M059J (cell line): Measurements from ENCODE around the gene SOSTDC1. TPM values are rescaled to one million over a fixed set of nuclear protein-coding genes. Genes with fewer than 3 reads are reported as not detected.
"Not testable (repeated sequence)": the region's sequence is repeated elsewhere in the genome, so short reads cannot be mapped to it uniquely, and the experiment has no call there.

Experiments
- DNase-seq: peaks from one replicate; pipeline ENCODE4 v3.0.0-alpha.2; 2012; ENCODE audit warnings: low read depth
- total RNA-seq: library from RNA; depleted of rRNA; stranded (reverse); fragments of >200 nt; shearing (Covaris generic); gene quantifications from 2 replicates; pipeline ENCODE4 v1.2.3, GENCODE V29; 2014

Gene SOSTDC1
- total RNA-seq, 1 experiment from 2014 or later = not detected

DNA sequence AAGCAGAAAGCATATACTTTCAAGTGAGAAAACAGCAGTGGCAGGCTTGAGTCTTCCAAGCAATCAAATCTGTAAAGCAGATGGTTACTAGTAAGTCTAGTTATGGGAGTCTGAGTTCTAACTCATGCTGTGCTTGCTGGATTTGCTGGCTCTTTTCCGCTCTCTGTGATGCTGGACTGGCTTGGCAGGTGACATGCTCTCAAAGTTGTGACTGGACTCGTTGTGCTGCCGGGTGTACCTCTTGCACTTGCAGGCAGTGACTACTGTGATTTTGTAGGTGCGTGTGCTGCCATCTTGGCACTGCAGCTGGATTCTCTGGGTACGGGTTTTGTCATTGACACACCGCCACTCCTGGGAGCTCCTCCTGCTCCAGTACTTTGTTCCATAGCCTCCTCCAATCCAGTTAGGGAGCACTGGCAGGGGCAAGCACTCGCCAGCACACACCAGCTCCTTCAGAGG is 3.1 kb downstream of the SOSTDC1 start:
- no peak for DNase-seq

DNA sequence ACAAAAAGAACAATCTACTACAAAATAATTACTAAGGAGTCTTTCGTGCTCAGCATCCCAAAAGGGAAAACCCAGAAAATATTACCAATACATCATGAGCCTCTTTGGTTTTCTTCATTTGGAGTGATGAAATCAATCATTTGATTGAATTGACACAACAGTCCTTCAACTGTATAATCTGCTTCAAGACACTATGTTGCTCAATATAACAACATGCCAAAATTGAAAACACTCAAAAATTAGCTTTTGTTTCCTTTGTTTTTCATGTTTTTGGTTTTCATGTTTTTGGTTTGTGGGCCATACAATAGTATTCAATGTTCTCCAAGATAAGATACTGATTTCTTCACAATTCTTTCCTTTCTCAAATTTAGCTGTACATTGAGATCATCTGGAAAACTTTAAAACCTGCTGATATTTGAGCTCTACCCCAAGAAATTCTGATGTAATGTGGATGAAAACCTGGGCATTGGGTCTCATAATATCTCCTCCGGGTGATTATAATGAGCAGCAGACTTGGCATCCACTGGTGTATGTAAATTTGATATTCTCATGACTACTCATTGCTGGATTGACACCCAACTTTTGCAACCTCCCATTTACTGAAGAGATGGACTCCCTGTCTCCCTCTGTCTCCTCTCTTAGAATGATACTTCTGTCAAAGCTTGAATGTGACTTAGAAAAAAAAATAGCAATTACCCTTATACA is 4.6 kb downstream of the SOSTDC1 start:
- no peak for DNase-seq

DNA sequence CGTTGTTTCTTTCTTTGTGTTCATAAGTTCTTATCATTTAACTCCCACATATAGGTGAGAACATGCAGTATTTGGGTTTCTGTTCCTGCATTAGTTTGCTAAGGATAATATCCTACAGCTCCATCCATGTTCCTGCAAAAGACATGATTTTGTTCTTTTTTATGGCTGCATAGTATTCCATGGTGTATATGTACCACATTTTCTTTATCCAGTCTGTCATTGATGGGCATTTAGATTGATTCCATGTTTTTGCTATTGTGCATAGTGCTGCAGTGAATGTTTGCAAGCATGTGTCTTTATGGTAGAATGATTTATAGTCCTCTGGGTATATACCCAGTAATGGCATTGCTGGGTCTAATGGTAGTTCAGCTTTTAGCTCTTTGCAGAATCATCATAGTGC is 9.2 kb downstream of the SOSTDC1 start:
- DNase-seq = not testable (repeated sequence)

DNA sequence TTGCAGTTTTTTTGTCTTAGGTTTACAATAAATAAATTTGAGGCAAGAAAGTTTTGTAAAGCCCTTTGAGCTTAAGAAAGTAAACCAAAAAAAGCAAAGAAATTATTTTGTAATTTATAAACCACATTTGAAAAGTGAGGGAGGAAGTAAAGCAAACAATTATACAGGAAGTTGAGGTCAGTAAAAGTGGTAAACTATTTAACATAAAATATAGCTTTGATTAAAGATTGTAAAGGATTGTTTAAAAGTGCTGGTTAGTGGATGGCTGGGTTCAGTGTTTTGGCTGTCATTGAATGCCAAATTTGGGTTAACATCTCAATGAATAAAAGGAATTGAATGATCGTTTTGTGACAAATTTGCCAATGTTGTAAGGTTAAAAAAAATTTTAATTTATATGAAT is 9.9 kb downstream of the SOSTDC1 start:
- no peak for DNase-seq

DNA sequence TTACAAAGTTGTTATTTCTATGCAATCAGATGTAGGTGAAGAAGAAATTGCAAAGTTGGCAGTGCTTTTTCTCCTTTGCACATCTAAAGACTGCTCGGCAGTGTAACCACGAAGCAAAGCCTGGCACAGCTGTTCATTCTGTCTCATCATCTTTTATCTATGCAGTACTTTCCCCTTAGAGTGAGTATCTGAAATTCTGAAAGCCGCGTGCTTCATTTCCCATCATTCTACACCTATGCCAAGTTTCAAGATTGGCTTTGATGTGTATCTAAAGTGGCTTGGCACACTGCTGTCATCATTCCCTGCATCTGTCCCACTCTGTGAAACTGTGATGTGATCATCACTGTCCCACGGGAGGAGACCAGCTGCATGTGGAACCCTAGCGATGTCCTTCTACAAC is 15.2 kb downstream of the SOSTDC1 start:
- DNase-seq = no peak

DNA sequence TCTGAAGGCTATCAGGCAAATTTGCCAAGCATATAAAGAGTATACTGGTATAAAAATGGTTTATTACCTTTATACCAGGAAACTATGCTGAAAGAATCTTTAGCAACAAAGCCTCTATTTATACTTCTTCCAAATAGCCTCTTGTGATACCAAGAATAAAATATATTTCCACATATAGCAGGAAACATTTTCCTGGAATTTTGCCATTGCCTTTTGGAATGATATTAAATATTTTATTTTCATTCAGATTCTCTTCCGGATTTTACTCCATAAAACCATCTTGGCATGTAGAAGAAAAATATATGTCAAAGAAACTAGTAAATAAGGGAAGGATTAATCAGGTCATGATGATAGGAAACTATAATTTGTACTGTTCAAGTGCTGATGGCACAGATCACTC is 17.7 kb downstream of the SOSTDC1 start:
- DNase-seq = no peak

DNA sequence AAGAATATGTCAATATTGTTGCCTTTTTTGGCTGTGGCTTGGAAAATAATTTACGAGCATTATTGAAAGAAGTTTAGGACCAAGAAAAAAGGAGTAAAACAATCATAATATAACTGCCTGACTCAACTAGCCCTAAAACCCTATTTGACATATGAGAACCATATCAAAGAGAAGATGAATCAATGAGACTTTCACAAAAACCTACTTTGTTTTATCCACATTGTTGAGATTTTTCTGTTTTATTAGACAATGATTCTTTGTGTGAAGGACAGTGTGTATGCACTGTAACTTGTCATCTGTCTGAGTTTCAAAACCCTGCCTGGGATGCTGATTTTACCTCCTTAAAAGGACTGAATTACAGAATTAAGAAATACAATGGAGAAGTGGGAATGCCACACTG is 19.0 kb downstream of the SOSTDC1 start:
- no peak for DNase-seq

DNA sequence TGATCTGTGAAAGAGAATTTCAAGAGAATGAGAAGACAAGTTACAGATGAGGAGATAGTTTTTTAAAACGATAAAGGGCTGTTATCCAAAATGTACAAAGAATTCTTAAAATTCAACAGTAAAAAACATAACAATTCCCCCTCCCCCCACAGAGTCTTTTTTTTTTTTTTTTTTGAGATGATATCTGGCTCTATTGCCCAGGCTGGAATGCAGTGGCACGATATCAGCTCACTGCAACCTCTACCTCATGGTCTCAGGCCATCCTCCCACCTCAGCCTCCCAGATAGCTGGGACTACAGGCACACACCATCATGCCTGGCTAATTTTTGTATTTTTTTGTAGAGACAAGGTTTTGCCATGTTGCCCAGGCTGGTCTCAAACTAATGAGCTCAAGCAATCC is 21.7 kb downstream of the SOSTDC1 start:
- DNase-seq = not testable (repeated sequence)

DNA sequence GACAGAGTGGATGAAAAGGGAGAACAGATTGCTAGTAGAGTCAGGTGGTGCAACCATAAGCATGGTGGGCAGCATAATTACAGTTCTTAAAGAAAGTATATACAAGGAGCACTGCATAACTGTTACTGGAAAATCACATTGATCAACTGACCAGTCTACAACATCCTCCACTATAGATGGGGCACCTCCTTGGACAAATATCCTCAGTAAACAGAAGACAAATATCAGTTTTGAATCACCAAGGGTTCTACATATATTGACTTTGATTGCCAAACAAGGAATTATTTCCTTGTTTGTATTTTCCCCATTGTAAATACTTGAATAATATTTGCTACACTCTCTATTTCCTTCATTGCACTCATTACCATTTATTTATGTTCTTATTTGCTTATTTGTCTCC is 26.6 kb downstream of the SOSTDC1 start:
- DNase-seq = no peak

DNA sequence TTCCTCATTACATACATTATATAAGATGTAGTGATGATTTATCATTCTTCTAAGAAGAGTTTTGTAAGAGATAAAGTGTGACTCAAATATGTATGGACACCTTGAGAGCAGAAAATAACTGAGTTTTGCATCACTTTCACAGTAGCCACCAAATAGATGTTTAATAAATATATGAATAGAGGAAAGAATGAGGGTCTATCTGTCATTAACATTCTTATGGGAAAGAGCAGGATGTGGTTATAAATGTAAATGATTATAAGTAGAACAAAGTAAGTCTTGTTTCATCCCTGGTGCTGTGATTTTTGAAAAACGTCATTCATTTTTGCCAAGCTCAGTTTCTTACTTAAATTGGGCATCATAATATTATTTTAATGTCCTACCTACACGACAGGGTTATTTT is 29.2 kb downstream of the SOSTDC1 start:
- no peak for DNase-seq

DNA sequence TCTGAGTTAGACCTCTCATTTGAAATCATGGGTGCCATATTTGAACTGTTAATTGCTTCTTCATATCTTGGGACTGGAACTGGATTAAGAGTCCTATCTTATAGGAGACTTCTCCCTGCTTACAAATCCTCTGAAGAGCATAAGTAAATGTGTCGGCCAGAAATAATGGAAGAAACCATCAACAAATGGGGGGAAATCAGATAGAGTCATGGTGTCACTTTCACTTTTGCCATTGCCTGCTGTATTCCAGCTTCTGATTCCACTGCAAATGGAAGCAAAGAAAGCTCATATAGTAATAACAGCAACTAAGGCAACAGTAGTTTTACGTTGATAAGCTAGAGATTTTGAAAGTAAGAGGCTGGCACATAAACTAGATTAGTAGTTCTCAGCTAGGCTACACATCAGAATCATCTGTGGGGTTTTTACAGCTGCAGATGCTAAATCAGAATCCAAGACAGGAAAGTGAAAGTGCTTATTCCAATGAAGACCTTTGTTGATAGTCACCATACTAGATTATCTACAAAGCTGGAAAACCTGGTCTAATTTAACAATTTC is 31.9 kb downstream of the SOSTDC1 start:
- DNase-seq = peak; percentile 37

DNA sequence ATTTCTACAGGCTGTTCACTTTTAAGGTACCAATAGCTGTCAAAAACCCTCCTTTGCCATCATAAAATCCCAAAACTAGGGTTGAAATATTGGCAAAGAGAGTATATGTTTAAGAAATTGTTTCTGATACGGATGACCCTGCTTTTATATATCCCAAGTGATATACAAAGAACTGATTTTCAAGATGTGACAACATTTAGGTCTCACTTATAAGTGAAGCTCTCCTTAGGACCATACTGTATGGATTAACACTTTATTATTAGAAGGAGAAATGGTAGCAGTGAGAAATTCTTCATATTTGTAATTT is 33.2 kb downstream of the SOSTDC1 start:
- no peak for DNase-seq

DNA sequence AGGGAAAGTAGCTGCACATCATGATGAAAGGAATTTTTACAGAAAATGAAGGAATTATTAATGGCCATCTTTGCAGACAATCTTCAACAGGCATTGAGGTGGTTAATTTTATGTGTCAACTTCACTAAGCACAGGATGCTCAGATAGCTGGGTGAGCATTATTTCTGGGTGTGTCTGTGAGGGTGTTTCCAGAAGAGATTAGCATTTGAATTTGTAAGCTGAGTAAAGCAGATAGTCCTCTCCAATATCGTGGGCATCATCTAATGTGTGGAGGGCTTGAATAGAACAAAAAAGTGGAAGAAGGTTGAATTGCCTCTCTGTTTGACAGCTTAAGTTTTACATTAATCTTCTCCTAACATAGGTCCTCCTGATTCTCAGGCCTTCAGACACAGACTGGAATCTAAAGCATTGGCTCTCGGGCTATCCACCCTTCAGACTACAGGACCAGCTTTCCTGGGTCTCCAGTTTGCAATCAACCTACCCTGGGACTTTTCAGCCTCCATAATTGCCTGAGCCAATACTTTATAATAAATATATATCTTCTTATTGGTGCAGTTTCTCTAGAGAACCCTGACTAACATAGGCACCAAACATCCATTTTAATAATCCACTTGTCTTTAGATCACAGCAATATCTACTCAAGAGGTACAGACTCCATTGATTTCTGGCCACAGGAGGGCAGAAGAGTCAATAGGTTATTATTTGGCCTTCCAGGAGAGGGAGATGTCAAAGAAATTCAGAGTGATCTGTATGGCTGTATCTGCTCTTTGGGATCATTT is 33.7 kb downstream of the SOSTDC1 start:
- DNase-seq = peak; percentile 66

DNA sequence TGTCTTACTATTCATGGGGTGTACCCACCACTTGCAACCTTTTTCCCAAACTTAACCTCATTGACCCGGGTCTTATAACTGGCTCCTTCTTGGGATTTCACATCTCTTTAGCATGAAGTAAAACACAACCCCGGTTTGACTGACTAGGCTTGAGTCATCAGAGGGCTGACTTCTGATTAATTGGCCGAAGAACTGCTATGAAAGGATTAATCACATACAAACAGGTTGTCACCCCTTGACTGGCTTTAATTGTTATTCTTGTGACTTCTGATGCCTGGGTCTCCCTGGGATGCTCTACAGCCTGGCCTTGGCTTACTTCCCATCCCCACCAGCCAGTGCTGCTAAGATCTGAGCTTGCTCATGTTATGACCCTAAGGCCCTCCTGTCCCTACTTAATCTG is 35.4 kb downstream of the SOSTDC1 start:
- DNase-seq = peak; percentile 63

DNA sequence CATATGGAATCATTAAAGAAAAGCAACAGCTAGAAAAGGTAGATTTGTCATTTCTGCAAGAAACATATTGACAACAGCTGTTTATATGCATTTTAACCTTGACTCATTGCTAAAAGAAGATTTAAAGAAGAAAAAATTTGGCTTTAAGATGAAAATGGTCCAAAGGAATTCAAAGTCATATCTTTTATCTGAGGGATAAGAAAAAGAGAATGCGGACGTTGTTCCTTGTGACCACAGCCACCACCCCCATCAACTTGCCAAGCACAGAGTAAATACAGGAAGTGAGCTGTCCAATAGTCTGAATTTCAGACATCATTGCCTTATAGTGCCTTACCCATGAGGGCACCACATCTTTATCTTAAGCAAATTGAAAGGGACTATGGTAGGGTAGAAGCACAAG is 36.9 kb downstream of the SOSTDC1 start:
- DNase-seq = peak; percentile 88

DNA sequence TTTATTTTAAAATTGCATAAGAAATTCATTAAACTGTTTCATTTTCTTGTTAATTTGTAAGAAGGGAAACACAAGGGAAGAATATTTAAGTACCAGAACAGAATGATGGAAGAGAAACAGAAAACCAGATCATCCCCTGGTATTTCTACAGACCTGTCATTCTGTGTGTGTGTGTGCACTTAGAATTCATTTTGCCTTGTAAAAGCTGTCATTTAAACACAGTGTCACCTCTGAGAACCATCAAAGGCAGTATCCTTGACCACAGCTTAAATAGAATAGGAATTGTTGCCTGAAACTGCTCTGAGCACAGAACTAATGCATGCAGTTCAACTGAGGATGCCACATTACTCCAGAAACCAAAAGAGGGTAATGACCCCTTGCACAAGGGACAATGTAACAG is 37.4 kb downstream of the SOSTDC1 start:
- peak; percentile 63 for DNase-seq

DNA sequence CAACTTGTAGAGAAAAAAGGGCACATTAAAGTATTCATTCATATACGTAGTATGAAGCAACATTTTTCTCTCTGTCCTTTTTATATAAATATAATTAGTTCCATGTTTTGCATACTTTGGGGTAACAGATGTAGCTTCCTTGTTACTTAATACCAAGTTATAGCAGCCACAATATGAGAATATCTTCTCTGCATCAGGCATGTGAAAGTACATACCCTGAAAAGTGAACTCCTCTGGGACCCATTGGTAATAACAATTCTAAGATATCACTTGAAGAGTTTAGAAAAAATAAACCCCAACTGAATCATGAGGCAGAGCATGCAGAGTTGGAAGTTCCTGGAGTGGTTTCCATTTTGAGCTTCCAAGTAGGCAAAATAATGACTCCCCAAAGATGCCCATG is 41.8 kb downstream of the SOSTDC1 start:
- no peak for DNase-seq

DNA sequence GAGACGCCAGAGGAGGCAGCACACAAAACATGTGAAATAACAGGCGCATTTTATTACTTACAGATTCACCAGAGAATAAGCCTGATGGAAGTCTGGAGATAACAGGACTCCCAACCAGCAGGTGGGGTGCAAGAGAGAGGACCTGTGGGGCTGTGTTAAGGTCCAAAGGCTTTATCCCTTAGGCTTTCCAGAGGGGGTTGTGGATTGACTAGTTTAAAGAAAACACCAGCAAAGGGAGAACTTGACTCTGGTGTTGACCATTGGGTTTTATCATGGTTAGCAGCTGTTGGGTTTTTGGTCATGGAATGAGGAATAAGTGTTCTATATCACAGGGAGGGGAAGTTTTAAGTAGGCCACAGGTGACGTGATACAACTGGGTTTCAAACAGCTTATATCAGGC is 42.6 kb downstream of the SOSTDC1 start:
- DNase-seq = no peak

DNA sequence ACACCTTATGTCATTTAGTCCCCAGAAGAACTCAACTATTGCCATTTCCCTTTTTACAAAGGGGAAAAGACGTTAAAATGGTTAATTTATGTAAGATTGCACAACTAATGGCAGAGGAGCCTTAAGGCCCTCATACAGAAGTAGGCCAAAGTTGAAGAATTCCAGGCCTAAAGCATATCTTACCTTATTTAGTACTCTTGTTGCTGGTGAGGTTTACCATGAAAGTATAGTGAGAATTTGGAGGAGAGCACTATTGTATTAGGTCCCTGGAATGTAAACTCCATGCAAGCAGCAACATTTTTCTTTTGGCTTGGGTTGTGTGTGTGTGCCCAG is 43.5 kb downstream of the SOSTDC1 start:
- DNase-seq = peak; percentile 46

DNA sequence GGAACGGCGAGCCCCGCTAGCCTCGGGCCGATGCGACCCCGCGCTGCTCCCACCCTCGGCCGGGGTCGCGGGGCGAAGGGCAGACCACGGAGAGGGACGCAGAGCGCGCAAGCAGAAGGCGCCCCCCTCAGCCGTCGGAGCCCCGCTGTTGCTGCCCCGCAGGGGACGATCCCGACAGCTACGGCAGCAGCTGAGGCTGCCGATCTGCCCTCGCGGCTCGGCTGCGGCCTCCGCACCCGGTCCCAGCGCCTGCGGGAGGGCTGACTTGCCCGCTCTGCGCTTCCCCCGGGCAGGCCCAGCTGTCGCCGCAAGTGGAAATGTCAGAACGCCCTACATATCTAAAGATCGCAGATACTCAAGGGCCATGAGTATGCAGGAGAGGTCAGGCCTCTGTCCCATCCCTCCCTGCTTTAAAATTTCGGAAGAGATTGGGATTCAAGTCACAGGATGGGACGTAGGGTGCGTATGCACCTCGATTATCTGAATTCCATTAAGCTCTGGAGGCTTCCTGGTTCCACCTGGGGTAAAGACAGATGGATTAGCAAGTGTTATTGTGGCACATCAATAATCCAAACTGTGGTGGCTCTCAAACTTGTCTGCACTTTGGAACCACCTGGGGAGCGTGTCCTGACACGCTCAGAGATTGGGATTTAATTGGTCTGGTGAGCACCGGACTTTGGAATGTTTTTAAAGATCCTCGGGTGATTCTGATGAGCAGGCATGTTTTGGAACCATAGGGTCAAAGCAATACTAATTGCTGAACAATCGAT is 44.0 kb downstream of the SOSTDC1 start, which contains the start of gene CRPPA:
Gene CRPPA, minus strand, starts transcription at position 206 of the 770 bp plus-strand sequence. CDS start 216 bp downstream, outside the sequence.
- DNase-seq = peak; percentile 63

DNA sequence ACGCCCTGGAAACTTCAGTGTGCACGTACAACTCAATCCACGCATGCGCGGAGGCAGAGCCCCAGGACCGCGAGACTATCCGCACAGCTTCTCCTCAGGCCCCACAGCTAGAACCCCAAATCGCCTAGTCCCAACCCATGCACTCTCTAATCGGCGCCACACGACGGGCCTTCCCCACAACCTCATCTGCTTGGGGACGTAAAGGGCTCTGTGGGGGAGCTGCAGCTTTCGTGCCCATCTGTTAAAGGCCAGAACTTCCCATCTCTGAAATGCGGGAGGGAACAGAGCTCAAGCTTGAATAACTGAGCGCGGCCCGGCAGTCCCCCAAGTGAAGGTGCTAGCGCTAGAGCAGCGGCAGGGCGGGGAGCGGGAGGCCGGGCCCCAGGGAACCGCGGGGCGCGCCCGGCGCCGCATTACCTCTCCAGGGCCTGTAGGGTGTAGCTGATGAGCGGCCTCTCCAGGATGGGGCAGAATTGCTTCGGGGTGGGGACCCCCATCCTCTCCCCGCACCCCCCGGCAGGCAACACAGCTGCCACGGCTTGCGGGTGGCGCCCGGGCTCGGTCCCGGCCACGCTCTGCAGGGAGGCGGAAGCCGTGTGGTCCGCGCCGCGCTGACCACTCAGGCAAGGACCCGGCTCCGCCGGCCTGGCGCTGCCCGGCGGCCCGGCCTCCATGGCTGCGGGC is 44.7 kb downstream of the SOSTDC1 start:
- peak; percentile 95 for DNase-seq

DNA sequence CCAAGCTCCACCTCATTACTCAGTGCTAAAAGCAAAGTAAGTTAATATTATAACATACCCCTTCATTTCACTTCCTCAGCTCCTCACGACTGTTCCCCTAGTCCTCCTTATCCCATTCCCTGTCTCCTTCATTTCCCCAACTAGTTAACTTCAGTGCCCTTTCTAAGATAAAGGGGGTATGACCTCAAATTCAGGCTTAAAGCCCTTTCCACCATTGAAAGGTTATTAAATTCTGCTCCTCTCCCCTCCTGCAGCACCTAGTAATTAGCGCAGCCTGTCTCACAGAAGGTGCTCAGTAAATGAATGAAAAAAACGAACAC is 45.2 kb downstream of the SOSTDC1 start:
- DNase-seq = no peak
